NCI-H187 (cell line): ENCODE data around the gene LEP.
"Not testable (repeated sequence)": the region's sequence is repeated elsewhere in the genome, so short reads cannot be mapped to it uniquely, and the experiment has no call there.

Experiments
- DNase-seq, 2 experiments: peaks; one replicate each; lab custom pipeline; 2025; lab: John Stamatoyannopoulos, UW

The LEP gene

GRCh38 chr7:128274246-128274883 is 33.3 kb downstream of the LEP start:
- DNase-seq = no peak

GRCh38 chr7:128274884-128275603 is 34.0 kb downstream of the LEP start:
- DNase-seq = no peak

- no peak for DNase-seq
Observed at GRCh38 chr7:128275681-128276080, 34.6 kb downstream of the LEP start.

GRCh38 chr7:128278366-128278765 is 37.3 kb downstream of the LEP start:
- DNase-seq = no peak

GRCh38 chr7:128279124-128279713 is 38.1 kb downstream of the LEP start:
- DNase-seq = no peak

GRCh38 chr7:128280451-128280850 is 39.4 kb downstream of the LEP start:
- DNase-seq = not testable (repeated sequence)

- DNase-seq = no peak
Observed at GRCh38 chr7:128281605-128282380, 40.7 kb downstream of the LEP start.

- DNase-seq = no peak
Observed at GRCh38 chr7:128284102-128284501, 43.0 kb downstream of the LEP start.

- DNase-seq = no peak
Observed at GRCh38 chr7:128287556-128287955, 46.5 kb downstream of the LEP start.

GRCh38 chr7:128298004-128298403 is 56.9 kb downstream of the LEP start:
- not testable (repeated sequence) for DNase-seq

- DNase-seq = no peak
Observed at GRCh38 chr7:128299109-128299607, 58.1 kb downstream of the LEP start.

GRCh38 chr7:128302139-128302538 is 61.1 kb downstream of the LEP start:
- DNase-seq = no peak

GRCh38 chr7:128303133-128303532 is 62.1 kb downstream of the LEP start:
- no peak for DNase-seq

- DNase-seq = no peak
Observed at GRCh38 chr7:128303643-128304042, 62.6 kb downstream of the LEP start.

GRCh38 chr7:128304212-128304611 is 63.1 kb downstream of the LEP start:
- DNase-seq = peak; percentile 16 to 41

- no peak for DNase-seq
Observed at GRCh38 chr7:128307061-128307460, 66.0 kb downstream of the LEP start.
